Left forelimb (tissue), 1 donor: ENCODE results near the gene F2R.
"Not testable (repeated sequence)": the region's sequence is repeated elsewhere in the genome, so short reads cannot be mapped to it uniquely, and the experiment has no call there.

ENCODE experiments used
- DNase-seq: peaks from one replicate; pipeline ENCODE4 v3.0.0-alpha.2; 2018; ENCODE audit warnings: low spot score

The F2R gene

GRCh38 chr5:76720988-76721569 is 5.2 kb downstream of the F2R start:
- no peak for DNase-seq

DNA sequence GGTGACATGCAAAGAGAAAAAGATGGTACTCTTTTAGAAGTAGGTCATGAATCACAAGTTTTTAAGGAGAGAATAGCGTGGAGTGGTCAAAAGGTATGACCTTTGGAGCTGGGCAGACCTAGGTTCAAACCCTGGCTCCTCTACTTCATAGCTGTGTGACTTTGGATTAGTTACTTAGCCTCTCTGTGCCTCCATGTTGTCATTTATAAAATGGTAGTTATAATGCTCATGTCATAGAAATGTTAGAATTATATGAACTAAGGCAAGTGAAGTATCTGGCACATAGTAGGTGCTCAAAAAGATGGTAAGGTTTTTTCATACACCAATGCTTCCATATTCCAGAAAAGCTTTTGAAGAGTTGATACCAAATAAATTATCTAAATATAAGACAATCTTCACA is 7.3 kb downstream of the F2R start:
- DNase-seq, result no peak

DNA sequence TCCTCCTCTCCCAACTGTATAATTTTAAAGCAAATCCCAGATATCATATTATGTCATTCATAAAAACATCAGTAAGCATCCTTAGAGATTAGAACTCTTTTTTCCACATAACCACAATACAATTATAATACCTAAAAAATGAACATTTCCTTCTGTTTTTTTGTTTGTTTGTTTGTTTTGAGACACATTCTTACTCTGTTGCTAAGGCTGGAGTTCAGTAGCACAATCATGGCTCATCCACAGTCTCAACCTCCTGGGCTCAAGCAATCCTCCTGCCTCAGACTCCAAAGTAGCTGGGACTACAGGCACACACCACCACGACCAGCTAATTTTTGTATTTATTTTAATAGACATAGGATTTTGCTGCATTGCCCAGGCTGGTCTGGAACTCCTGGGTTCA is 8.0 kb downstream of the F2R start:
- DNase-seq, result no peak

GRCh38 chr5:76724871-76725270 is 8.9 kb downstream of the F2R start:
- DNase-seq, result no peak

DNA sequence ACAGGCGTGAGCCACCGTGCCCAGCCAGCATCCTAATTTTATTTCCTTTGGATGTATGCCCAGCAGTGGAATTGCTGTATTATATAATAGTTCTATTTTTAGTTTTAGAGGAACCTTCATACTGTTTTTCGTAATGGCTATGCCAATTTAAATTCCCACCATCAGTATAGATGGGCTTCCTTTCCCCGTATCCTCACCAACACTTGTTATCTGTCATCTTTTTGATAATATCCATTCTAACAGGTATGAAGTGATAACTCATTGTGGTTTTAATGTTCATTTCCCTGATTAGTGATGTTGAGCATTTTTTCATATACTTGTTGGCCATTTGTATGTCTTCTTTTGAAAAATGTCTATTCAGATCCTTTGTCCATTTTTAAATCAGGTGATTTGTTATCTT is 13.0 kb downstream of the F2R start:
- no peak for DNase-seq

GRCh38 chr5:76729373-76730290 is 13.7 kb downstream of the F2R start:
- no peak for DNase-seq

DNA sequence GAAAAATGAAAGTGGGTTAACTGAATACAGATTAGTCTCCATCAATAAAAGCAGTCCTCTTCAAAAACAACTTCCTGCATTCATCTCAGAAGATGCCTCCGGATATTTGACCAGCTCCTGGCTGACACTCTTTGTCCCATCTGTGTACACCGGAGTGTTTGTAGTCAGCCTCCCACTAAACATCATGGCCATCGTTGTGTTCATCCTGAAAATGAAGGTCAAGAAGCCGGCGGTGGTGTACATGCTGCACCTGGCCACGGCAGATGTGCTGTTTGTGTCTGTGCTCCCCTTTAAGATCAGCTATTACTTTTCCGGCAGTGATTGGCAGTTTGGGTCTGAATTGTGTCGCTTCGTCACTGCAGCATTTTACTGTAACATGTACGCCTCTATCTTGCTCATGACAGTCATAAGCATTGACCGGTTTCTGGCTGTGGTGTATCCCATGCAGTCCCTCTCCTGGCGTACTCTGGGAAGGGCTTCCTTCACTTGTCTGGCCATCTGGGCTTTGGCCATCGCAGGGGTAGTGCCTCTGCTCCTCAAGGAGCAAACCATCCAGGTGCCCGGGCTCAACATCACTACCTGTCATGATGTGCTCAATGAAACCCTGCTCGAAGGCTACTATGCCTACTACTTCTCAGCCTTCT is 16.6 kb downstream of the F2R start:
- no peak for DNase-seq

DNA sequence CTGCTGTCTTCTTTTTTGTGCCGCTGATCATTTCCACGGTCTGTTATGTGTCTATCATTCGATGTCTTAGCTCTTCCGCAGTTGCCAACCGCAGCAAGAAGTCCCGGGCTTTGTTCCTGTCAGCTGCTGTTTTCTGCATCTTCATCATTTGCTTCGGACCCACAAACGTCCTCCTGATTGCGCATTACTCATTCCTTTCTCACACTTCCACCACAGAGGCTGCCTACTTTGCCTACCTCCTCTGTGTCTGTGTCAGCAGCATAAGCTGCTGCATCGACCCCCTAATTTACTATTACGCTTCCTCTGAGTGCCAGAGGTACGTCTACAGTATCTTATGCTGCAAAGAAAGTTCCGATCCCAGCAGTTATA is 17.1 kb downstream of the F2R start:
- no peak for DNase-seq

GRCh38 chr5:76735762-76736545 is 20.0 kb downstream of the F2R start:
- DNase-seq, result no peak

- DNase-seq, result no peak
These were observed 21.0 kb downstream of the F2R start for GRCh38 chr5:76736679-76737556.

DNA sequence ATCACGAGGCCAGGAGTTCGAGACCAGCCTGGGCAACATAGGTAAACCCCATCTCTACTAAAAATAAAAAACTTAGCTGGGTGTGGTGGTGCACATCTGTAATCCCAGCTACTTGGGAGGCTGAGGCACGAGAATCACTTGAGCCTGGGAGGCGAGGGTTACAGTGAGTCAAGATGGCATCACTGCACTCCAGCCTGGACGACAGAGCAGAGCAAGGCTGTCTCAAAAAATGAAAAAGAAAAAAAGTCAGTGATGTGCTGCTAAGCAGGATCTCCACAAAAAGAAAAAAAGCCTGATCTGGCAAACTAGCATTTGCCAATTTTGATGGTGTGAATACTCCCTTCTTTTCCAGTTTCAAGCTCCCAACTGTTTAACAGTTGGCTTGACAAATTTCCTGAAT is 21.9 kb downstream of the F2R start:
- no peak for DNase-seq

- DNase-seq, result not testable (repeated sequence)
These were observed 25.6 kb downstream of the F2R start for GRCh38 chr5:76741506-76741905.

GRCh38 chr5:76742583-76742982 is 26.7 kb downstream of the F2R start:
- DNase-seq, result no peak

DNA sequence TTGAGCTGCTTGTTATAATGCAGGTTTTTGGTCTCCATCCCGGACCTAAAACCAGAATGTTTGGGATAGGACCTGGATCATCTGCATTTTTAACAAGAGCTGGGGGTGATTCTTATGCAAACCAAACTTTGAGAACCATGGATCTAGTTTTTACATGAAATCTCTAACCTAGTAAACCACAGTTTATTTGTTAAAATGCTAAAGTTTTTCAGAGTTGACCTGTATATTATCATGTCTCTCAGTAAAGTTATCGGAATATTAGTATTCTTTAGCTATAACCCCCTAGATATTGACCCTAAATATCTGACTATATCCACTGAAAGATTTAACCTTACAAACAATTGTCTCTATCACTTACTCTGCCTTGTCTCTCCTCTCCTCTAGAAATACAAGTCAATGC is 28.7 kb downstream of the F2R start:
- no peak for DNase-seq

GRCh38 chr5:76745670-76746069 is 29.7 kb downstream of the F2R start:
- no peak for DNase-seq

GRCh38 chr5:76746677-76747076 is 30.8 kb downstream of the F2R start:
- DNase-seq, result no peak

- DNase-seq, result no peak
These were observed 31.8 kb downstream of the F2R start for GRCh38 chr5:76747706-76748105.

DNA sequence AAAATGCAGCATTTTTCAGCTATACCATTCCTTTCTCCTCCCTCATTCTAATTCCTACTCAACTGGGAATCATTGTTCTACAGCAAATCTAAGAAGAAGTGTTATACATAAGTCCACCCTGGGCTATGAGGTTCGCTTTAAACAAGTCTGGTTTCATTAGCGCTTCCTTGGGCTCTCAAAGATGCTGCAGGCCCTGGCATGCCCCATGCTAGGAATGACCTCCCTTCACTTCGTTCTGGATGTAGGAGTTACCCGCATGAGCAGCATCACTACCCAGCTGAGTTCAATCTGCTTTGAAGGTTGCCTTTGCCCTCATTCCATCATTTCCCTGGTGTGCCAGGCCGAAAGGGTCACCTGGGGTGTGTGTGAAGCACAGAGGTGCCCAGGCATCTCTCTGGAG is 35.4 kb downstream of the F2R start:
- no peak for DNase-seq

DNA sequence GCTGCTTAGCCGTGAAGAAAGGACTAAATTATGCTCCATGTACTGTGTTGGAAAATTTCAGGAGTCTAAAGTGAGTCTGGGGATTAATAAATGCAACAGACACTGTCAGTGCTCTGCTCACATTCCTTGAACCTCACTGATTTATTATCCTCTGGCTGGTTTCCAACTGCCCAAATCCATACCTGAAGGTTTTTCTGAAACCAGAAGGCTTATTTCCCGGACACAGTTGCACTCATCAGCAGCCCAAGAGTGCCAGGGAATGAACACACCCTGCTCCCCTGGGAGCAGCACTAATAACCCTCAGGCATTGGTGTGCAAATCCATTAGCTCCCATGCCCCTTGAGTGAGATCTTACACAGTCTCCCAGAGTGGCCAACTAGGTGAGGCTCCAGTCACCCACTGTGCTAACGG is 38.7 kb downstream of the F2R start:
- DNase-seq, result no peak

GRCh38 chr5:76755779-76756637 is 40.1 kb downstream of the F2R start:
- DNase-seq, result no peak
